K562 (cell line): ENCODE data around the gene KLHL12. TPM values are rescaled to one million over a fixed set of nuclear protein-coding genes. Genes with fewer than 3 reads are reported as not detected.

Experiments used
- ATAC-seq: fragments of 200-7000 bp; cut with Tn5 transposase; 3 replicates; pipeline ENCODE4 v1.9.1; 2020; ENCODE audit warnings: moderate library complexity
- BruUV-seq: library from RNA; stranded (reverse); fragments of 400-500 nt; replicated peaks from 2 replicates; lab custom pipeline; 2021; lab: Mats Ljungman, UMichigan
- CTCF ChIA-PET: fragments of 300-600 bp; formaldehyde crosslinking; extraction: SDS; loops from one replicate; lab custom pipeline; 2021; ENCODE audit warnings: low intra/inter-chr PET ratio; lab: Yijun Ruan, JAX
- POLR2A ChIA-PET: fragments of 300-600, 350-650 bp; sonication (Branson Sonifier 250); formaldehyde crosslinking; extraction: SDS; loops from one replicate; lab custom pipeline; 2021; ENCODE audit warnings: antibody characterized with exemption, inconsistent platforms; lab: Yijun Ruan, JAX
- DNase-seq, 4 experiments: peaks; one replicate each; pipeline versions ENCODE4 v3.0.0 to v3.0.0-alpha.2; 2011 to 2018; ENCODE audit warnings: low spot score in 3 of 4, mixed read lengths in 3 of 4; ENCODE audit errors: extremely low read depth in 1 of 4
- FAIRE-seq: peaks from 2 replicates; lab custom pipeline; 2011; peaks lifted over from hg19 to GRCh38; lab: Jason Lieb, UNC
- H2AFZ ChIP-seq: 2 replicates; pipeline ENCODE4 v1.6.0; 2011; ENCODE audit warnings: low read depth, low read length, control low read depth, inconsistent platforms
- H3K27ac ChIP-seq: fragments of 200-600 bp; 3 replicates; pipeline ENCODE4 v1.8.0; 2011; ENCODE audit warnings: low read depth, mild to moderate bottlenecking, control low read depth, inconsistent platforms, low read length, moderate library complexity, mixed read lengths; ENCODE audit errors: extremely low read depth
- H3K27me3 ChIP-seq, 2 experiments: fragments of 300-600 bp in 1 of 2; 2 replicates in 1 of 2; 3 replicates in 1 of 2; pipeline versions ENCODE4 v1.6.0 to v1.8.0; 2011; ENCODE audit warnings: inconsistent platforms in 2 of 2, low read length in 2 of 2, mild to moderate bottlenecking in 1 of 2, mixed read lengths in 1 of 2, moderate library complexity in 1 of 2; ENCODE audit not compliant: control insufficient read depth in 2 of 2, insufficient read depth in 2 of 2
- H3K36me3 ChIP-seq: fragments of 300-600 bp; 3 replicates; pipeline ENCODE4 v1.8.0; 2011; ENCODE audit warnings: mild to moderate bottlenecking, low read length, inconsistent platforms; ENCODE audit not compliant: control insufficient read depth, insufficient read depth
- H3K4me1 ChIP-seq, 2 experiments: fragments of 200-600 bp in 1 of 2; replicated peaks in 1 of 2; 2 replicates in 1 of 2; 3 replicates in 1 of 2; pipeline versions ENCODE4 v1.5.1 to v1.8.0; 2011; ENCODE audit warnings: inconsistent platforms in 2 of 2, low read length in 2 of 2, mild to moderate bottlenecking in 1 of 2, mixed read lengths in 1 of 2, moderate library complexity in 1 of 2; ENCODE audit not compliant: control insufficient read depth in 2 of 2, insufficient read depth in 2 of 2
- H3K4me2 ChIP-seq: 2 replicates; pipeline ENCODE4 v1.6.1; 2011; ENCODE audit warnings: low read length, control low read depth, inconsistent platforms, mixed read lengths; ENCODE audit not compliant: insufficient read depth
- H3K4me3 ChIP-seq: fragments of 200-600 bp; sonication (generic), shearing (Covaris generic); 2 replicates; pipeline ENCODE4 v1.5.1; 2016; ENCODE audit warnings: control low read depth, inconsistent platforms
- H3K79me2 ChIP-seq: fragments of 200-600 bp; 3 replicates; pipeline ENCODE4 v1.8.0; 2011; ENCODE audit warnings: low read length, inconsistent platforms; ENCODE audit not compliant: control insufficient read depth, insufficient read depth
- H3K9ac ChIP-seq, 2 experiments: 2 replicates each; pipeline versions ENCODE4 v1.6.0 to v1.6.1; 2011; ENCODE audit warnings: low read depth in 2 of 2, low read length in 2 of 2, control low read depth in 1 of 2, inconsistent platforms in 1 of 2, mild to moderate bottlenecking in 1 of 2, mixed read lengths in 1 of 2; ENCODE audit not compliant: insufficient read depth in 1 of 2
- H3K9me1 ChIP-seq: one replicate; pipeline ENCODE4 v1.6.0; 2011; ENCODE audit warnings: inconsistent platforms, mild to moderate bottlenecking, low read length, moderate library complexity; ENCODE audit not compliant: control insufficient read depth, insufficient read depth
- H3K9me3 ChIP-seq: replicated peaks from 2 replicates; pipeline ENCODE4 v1.5.1; 2011; ENCODE audit warnings: low read depth, low read length, inconsistent platforms; ENCODE audit not compliant: control insufficient read depth, insufficient read depth
- H4K20me1 ChIP-seq: replicated peaks from 2 replicates; pipeline ENCODE4 v1.6.1; 2011; ENCODE audit warnings: low read length, inconsistent platforms, mixed read lengths; ENCODE audit not compliant: control insufficient read depth, insufficient read depth
- GATAD2B ChIP-seq: fragments of 450-650 bp; IDR thresholded peaks from 2 replicates; pipeline ENCODE4 v1.6.1; 2017; ENCODE audit warnings: mild to moderate bottlenecking, borderline replicate concordance
- LCOR ChIP-seq: sonication (generic); formaldehyde crosslinking; IDR thresholded peaks from 2 replicates; pipeline ENCODE4 v1.8.0; 2022; ENCODE audit warnings: mild to moderate bottlenecking, missing genetic modification reagents
- NR2C2 ChIP-seq, 2 experiments: fragments of 200-800 bp in 1 of 2; sonication (Bioruptor generic) in 1 of 2; sonication (generic) in 1 of 2; formaldehyde crosslinking in 1 of 2; IDR thresholded peaks; 2 replicates each; pipeline versions ENCODE4 v1.6.1 to v1.8.0; 2016 to 2022; ENCODE audit warnings: mild to moderate bottlenecking in 1 of 2, missing compliant biosample characterization in 1 of 2, missing genetic modification characterization in 1 of 2, missing genetic modification reagents in 1 of 2
- SRSF7 ChIP-seq: fragments of 200-400 bp; formaldehyde crosslinking; optimal IDR thresholded peaks from 2 replicates; pipeline ENCODE3; 2017; ENCODE audit warnings: mild to moderate bottlenecking, low read depth, low read length
- WGBS: fragments of 100-300 bp; shearing (Covaris generic); methylation state at CpG from one replicate; pipeline ENCODE4 v1.1.6; 2016; ENCODE audit warnings: low coverage, mixed read lengths; ENCODE audit not compliant: insufficient coverage; ENCODE audit errors: missing lambda C conversion rate; 5-methylcytosine and 5-hydroxymethylcytosine counted together
- in situ Hi-C: fragments of 300-500 bp; cut with MboI; formaldehyde crosslinking; loops from 4 replicates; pipeline ENCODE4 v1.15.0; 2018; ENCODE audit warnings: inconsistent platforms, mixed read lengths
- intact Hi-C: fragments of 100-400 bp; cut with micrococcal nuclease; formaldehyde crosslinking; loops from 2 replicates; pipeline ENCODE4 v1.14.2; 2022
- polyA plus RNA-seq, 8 experiments: library from polyadenylated mRNA; depleted of rRNA in 4 of 8; stranded (reverse) in 5 of 8; unstranded in 3 of 8; fragments of >200 nt; fragmentation: Nextera tagmentation in 2 of 8; fragmentation: Illumina TruSeq in 1 of 8; extraction: Ambion mirVana in 2 of 8; extraction: Trizol in 1 of 8; gene quantifications; 2 replicates each; pipeline versions ENCODE4 v1.2.1 to v1.2.3, GENCODE V29; 2011 to 2014; ENCODE audit warnings: inconsistent platforms in 1 of 8, missing spikeins in 1 of 8
- total RNA-seq, 7 experiments: library from RNA; depleted of rRNA in 6 of 7; stranded (reverse); fragments of >200 nt in 6 of 7; fragmentation: Illumina TruSeq in 2 of 7; extraction: Trizol in 2 of 7; gene quantifications; 2 replicates each; pipeline versions ENCODE4 v1.2.1 to v1.2.3, GENCODE V29; 2011 to 2021; ENCODE audit warnings: low replicate concordance in 1 of 7

Gene KLHL12
- total and polyA plus RNA-seq, 9 of the 15 experiments (the other 6 are each of a cell fraction or from before 2014, with no cell fraction given): 23.1 to 85.1 (median 35.0) TPM

DNA sequence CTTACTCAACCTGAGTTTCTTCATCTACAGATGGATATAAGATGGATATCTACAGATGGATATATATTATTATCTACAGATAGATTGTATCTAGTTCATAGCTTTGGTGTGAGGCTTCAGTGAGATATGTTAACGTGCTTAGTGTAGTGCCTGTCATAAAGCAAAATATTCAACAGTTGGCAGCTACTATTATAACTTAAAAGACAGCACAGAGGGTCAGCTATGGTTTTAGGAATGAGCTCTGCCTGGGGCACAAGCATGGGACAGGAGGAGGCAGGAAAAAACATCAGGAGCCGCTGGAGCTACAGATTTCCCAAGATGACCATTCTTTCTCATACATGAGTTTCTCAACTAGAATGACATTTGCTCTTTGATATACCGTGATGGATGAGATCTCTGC, 41.3 kb upstream of the KLHL12 start:
- TF ChIP-seq SRSF7: no peak
- TF ChIP-seq GATAD2B: 0 out of 2 replicates have a peak, but pooled peaks have one; percentile 24
- 0 out of 2 replicates have a peak, but pooled peaks have one; percentile 17 for TF ChIP-seq NR2C2 (CRISPR knock-in tag; IDR thresholded peaks at IDR 0.05)
- no peak for TF ChIP-seq NR2C2 (tag; IDR thresholded peaks at IDR 0.05)
- 0 out of 2 replicates have a peak, but pooled peaks have one; percentile 0 for TF ChIP-seq LCOR (CRISPR knock-in tag)
- Histone ChIP-seq H3K27ac (no peak overlapping the region; the same call in 2 of the 3 replicates), H2AFZ (peak overlapping the region; percentile 98), H3K9ac (peak overlapping the region in 1 of 2 experiments; percentile 63; a peak in 2 of 4 replicates), H3K4me2 (peak overlapping the region; percentile 92), H4K20me1 (no peaks in the 10 kb centered on the region), H3K4me1 (peaks cover 20 to 24% of the 10 kb centered on the region in 2 experiments), H3K79me2 (peaks cover 11% of the 10 kb centered on the region; the same call in 2 of the 3 replicates), H3K36me3 (peaks cover 25% of the 10 kb centered on the region), H3K4me3 (no peak overlapping the region), H3K9me1 (no peaks in the 10 kb centered on the region), H3K9me3 (no peaks in the 10 kb centered on the region), H3K27me3 (no peaks in the 10 kb centered on the region)
- in situ Hi-C loops (no loop called here), intact Hi-C loops (no loop called here)
- ChIA-PET CTCF (no interaction called here), POLR2A (interaction anchor here (0.6 to 1.4 kb wide), 10 partner anchors 9 to 792 kb away, joined by 3 to 13 read pairs (median 4); partner anchors contain the start of genes RABIF and TMEM183A)
- DNase-seq (no peak), ATAC-seq (no peak), FAIRE-seq (no peak)
- 44% methylated on average over 3 of the region's 3 CpGs for WGBS
- BruUV-seq: no TSS peak
